Astrocyte (in vitro differentiated cells and primary cell): ENCODE results near the gene RABEP1.

Experiments used
- EZH2 ChIP-seq: IDR thresholded peaks from 2 replicates; pipeline ENCODE4 v1.6.1; 2012; ENCODE audit warnings: mild to moderate bottlenecking, low read length, inconsistent platforms; ENCODE audit not compliant: insufficient read depth
- TF ChIP-seq, protein P1 (sequence below): IDR thresholded peaks from 2 replicates; pipeline ENCODE4 v1.5.1; 2011; ENCODE audit warnings: low read depth, mild to moderate bottlenecking, inconsistent platforms, low read length, moderate library complexity; ENCODE audit not compliant: insufficient read depth

DNA sequence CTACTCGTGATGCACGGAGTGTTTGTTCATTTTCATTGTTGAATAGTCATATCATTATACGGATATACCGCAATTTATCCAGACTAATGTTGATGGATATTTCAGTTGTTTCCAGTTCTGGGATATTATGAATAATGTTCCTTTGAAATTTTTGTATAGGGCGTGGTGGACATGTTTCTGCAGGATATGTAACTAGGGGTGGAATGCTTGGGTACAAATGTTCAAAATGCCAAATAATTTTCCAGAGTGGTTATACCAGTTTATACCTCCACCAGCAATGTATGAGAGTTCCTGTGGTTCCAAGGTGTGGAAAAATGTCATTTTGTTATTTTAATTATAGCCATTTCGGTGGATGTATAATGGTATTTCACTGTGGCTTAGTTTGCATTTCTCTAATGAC, 83.7 kb downstream of the RABEP1 start:
- TF ChIP-seq, protein P1, sequence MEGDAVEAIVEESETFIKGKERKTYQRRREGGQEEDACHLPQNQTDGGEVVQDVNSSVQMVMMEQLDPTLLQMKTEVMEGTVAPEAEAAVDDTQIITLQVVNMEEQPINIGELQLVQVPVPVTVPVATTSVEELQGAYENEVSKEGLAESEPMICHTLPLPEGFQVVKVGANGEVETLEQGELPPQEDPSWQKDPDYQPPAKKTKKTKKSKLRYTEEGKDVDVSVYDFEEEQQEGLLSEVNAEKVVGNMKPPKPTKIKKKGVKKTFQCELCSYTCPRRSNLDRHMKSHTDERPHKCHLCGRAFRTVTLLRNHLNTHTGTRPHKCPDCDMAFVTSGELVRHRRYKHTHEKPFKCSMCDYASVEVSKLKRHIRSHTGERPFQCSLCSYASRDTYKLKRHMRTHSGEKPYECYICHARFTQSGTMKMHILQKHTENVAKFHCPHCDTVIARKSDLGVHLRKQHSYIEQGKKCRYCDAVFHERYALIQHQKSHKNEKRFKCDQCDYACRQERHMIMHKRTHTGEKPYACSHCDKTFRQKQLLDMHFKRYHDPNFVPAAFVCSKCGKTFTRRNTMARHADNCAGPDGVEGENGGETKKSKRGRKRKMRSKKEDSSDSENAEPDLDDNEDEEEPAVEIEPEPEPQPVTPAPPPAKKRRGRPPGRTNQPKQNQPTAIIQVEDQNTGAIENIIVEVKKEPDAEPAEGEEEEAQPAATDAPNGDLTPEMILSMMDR, result no peak
- no peak for TF ChIP-seq EZH2
